HG02852 (cell line): Measurements from ENCODE around the gene SPDEF.

Source experiments
- ATAC-seq: cut with Tn5 transposase; IDR thresholded peaks from one replicate; pipeline ENCODE4 v1.9.1; 2021; ENCODE audit warnings: mild to moderate bottlenecking, moderate library complexity; ENCODE audit not compliant: unreplicated experiment

The SPDEF gene

DNA sequence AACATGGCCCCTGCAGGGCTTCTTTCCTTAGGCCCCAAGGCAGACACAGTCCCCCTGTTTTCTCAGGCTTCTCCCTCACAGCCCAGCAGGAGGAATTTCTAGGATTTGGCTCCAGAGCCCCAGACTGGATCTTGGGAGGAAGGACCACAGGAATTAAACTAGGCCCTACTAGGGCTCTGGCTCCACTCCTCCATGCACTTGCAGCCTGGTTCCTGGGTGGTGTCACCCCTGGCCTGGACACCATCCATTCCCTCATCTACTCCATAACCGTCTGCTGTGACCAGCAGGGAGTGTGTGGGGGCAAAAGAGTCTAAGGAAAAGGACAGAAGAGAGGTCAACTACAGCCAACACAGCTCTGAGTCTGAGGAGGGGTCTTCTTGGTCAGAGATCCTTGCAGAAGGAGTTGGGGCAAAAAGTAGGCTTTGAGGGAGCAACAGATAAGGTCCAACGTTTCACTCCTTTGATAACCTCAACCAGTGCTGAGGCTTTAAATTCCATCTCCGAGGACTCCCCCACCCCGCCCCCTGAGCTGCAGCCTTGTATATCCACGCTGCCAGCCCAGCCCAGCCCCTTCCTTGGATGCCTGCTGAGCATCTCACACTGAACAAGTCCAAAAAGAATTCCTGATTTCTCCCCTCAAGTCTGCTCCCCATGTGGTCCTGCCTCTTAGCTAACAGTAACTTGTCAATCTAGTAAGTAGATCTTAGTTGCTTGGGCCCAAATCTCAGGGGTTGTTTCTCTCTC lies 27.9 kb upstream of the SPDEF start:
- no peak for ATAC-seq

GRCh38 chr6:34583461-34583860 lies 27.3 kb upstream of the SPDEF start:
- ATAC-seq, result no peak

DNA sequence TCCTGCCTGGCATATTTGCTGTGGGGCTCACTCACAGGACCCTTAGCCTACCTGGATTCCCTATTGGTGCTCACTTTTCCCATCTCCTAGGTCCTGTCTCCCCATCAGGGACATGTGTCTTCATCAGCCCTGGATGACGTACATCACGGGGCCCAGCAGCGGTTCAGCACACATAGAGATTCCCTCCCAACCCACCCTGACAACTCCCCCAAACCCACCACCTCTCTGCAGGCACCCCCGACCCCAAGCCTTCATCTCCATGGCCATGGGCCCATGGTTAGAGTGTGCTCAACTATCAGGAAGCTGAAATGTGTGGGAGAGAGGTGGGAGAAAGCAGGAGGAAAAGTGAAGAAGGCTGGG lies 25.4 kb upstream of the SPDEF start:
- no peak for ATAC-seq

- ATAC-seq, result no peak
Measured at GRCh38 chr6:34580707-34581560, 24.8 kb upstream of the SPDEF start.

DNA sequence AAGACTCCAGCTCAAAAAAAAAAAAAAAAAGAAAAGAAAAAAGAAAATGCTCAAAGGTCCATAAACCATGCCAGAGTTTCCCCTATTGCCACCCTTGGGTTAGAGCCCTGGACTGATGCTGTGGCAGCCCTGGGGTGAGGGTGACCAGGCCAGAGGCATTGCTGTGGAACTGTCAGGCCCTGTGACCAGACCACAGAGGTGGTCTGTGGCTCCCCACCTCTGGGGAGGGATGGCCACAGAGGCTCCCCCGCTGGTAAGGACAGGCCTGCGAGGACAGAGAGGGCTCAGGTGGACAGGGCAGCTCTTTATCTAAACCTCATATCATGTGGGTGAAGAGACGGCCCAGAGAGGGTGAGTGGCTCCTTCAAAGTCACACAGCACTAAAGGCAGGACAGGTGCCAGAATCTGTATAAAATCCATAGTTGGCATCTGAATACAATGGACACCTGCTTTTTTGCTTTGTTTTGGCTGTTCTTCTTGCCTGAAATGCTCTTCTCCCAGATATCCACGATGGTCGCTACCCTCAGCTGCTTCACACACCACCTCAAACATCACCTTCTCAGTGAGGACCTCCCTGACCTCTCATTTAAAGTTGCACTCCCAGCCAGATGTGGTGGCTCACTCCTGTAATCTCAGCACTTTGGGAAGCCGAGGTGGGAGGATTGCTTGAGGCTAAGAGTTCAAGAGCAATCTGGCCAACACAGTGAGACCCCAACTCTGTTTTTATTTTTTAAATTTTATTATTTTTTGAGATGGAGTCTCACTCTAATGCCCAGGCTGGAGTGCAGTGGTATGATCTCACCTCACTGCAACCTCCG lies 22.5 kb upstream of the SPDEF start:
- ATAC-seq, result no peak

- no peak for ATAC-seq
Measured at GRCh38 chr6:34576286-34576955, 20.3 kb upstream of the SPDEF start.

- no peak for ATAC-seq
Measured at GRCh38 chr6:34575326-34575725, 19.2 kb upstream of the SPDEF start.

DNA sequence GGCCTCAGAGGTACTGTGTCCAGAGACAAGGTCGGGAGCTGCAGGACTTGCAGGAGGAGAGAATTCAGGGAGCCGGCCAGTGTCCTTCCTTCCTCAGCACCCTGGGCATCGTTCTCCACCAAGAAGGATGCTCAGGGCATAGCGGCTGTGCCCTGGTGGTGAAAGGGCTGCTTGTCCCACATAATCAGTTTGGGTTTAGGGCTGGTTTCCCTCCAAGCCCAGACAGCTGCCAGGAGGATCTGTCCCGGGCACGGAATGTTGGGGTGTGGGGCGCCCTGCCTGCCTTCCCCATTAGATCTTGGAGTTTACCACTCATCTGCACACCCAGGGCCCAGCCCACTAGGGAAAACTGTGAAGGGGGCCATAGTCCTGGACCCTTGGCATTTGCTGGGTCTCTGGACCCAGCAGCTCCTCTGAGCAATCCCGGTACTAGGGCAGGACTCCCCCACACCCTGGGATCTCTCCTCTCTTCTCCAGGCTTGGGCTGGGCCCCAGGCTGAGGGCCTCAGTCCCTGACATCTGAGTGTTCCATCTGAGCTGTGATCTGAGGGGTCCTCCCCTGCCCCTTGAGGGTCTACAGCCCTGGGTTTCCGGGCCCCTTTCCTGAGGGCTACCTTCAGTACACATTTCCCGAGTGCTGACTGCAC lies 18.6 kb upstream of the SPDEF start:
- ATAC-seq, result no peak

DNA sequence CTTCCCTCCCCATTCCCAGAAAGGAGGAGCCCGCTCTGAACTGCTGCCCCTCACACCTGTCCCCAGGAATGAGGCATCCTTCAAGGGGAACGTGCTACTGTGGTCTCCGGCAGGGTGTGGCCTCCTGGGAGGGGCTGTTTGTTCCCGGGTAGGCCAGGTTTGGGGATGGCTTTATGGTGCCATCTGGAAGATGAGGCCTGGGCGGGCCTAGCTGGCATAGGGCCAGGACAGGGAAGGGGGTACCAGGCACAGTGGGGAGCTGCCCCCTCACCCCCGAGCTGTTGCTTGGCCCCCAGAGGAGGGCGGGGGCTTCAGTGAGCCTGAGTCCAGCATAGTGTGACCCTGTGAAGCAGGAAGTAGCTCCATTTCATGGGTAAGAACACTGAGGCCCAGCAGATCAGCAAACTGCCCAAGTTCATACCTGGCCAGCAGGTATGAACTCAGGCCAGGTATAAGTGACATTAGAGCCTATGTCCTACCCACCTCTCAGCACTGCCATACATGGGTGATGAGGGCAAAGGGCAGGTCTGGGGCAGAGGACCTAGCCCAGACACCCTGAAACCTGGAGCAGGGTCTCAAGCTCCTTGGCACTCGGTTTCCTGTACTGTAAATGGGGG lies 17.5 kb upstream of the SPDEF start:
- ATAC-seq, result no peak

DNA sequence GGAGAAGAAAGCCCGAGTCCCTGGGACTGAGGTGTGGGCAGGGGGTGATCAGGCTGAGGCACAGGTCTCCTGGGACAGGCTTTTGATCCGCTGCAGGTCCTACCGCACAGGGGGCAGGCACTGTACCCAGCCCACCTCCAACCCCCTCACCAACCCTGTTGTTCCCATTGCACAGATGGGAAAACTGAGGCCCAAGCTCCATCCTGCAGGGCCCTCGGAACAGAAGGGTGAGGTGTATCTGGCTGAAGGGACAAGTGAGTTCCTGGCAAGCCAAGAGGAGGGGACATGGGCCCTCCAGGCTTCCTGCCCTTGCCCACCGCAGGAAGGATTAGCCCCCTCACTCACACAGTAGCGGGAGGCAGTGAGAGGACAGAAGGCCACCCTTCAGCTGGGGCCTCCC lies 16.5 kb upstream of the SPDEF start:
- no peak for ATAC-seq

DNA sequence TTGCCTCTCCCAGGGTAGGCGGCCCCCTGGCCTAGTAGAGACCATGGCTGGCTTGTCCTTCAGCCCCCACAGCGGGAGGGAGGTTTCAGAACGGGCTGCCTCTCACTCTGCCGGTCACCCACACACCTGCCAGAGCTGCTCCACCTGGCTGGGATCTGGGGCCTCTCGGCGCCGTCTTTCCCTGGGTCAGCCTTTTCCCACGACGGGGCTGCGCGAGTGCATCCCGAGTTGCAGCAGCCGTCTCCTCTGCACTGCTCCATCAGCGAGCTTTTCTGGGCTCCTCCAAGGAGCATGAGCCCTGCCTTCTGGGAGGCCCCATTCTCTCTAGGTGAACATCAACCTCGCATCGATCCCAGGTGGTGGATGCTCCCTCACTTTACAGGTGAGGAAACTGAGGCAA lies 15.9 kb upstream of the SPDEF start:
- no peak for ATAC-seq

- no peak for ATAC-seq
Measured at GRCh38 chr6:34571388-34571787, 15.3 kb upstream of the SPDEF start.

DNA sequence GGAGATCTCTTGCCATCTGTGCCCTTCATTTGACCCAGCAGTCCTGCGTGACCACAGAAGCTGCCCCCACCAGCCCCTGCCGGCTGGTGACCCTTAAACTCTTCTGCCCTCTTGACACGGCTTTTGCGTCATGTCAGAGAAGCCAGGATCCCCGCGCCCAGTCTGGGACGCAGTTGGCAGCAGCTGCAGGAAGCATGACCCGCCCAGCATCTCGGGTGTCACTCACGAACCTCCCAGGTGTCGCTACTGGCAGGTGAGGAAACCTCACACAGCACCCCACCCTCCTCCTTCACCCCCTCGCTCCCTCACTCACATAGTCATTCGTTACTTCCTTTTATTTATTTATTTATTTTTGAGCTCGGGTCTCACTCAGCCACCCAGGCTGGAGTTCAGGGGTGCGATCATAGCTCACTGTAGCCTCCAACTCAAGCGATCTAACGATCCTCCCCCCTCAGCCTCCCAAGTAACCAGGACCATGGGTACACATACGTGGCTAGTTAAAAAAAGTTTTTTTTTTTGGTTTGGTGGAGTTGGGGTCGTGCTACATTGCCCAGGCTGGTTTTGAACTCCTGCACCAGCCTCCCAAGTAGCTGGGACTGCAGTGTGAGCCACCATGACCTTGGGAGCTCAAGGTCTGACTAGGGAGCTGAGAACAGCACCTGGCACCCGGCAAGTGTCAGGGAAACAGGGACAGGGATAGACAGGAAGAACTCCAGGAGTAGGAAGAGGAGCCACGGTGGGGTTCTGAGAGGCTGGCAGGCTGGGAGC lies 14.1 kb upstream of the SPDEF start:
- no peak for ATAC-seq

DNA sequence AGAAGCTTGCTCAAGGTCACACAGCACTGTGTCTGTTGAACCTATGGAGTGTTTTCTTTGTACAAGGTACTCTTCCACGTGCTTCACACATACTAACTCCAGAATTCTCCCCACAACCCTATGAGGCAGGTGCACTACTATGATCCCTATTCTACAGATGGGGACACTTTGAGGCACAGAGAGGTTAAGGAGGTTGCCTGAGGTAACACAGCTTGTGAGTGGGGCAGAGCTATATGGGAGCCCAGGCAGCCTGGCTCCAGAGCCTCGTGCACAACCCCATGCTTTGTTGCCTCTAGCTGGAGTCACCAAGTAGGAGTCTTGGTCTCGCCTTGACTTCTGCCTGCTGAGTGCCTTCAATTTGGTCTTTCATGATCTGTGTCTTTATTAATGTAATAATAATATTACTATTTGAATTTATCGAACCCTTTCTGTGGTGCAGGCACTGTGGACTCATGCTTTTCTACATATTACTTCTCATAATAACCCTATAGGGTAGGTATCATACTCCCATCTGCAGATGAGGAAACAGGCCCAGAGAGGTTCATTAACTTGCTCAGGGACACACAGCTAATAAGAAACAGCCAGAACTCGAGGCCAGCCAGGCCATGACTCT lies 13.3 kb upstream of the SPDEF start:
- ATAC-seq, result no peak

DNA sequence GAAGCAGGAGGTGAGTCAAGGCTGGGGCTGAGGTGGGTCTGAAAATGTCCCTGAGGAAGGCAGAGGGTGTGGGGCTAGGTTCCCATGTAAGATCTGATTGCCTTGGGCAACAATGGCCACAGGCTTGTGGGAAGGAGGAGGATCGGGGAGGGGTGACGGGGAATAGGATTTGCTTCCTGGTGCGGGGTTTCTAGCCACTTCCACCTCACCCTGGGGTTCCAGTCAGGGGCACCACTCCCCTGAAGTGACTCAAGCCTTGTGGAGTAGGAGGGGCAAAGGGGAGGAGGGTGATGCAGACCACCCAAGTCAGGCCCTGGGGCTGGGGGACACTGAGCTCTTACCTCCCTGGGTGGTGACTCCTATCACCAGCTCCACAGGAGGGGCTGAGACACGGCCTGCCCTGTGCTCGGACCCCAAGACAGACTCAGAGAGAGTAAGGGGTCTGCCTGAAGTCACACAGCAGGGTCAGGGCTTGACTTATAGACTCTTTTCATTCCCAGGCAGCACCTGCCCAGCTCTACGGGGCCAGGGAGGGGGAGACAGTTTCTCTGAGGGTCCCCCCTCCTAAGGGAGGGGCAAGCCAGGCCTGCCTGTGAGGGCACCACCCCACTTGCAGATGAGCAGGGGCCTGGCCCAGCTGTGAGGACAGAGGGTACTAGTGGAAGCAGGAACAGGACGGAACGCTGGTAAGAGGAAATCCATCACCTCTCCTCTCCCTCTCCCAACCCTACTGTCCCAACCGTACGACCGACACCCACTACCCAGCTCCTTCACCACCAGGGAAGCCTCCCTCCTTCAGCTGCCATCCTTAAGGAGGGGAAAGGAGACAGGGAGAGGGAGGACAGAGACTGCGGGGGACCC lies 12.4 kb upstream of the SPDEF start:
- ATAC-seq, result no peak

DNA sequence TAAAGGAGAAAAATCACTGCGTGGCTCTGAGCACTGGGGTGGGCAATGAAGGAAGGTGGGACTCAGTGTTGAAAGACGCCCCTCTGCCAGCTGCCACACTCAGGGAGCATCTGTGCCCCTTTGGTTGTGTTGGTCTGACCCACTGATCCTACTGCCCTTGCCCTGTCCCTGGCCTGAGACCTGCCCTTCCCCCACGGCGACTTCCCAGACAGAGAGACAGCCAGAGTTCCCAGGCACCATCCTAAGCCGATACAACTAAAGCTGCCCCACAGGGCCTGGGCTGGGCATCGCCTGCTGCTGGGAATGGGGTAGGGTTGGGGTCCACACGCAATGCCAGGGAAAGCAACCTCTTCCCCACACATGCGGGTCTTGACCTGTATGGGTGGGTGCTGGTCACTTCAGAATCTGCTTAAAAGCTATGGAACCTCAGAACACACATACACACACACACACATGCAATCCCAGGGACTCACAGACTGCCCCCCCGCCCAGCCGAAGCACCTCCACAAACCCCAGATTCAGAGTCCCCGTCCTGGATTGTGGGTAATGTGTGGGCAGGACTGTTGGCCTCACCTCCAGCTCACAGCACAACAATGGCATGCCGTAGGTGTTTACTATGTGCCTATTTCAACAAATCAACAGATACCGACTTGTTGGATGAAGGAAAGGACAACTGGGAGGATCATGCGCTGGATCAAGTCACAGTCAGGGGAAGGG lies 10.9 kb upstream of the SPDEF start:
- no peak for ATAC-seq

DNA sequence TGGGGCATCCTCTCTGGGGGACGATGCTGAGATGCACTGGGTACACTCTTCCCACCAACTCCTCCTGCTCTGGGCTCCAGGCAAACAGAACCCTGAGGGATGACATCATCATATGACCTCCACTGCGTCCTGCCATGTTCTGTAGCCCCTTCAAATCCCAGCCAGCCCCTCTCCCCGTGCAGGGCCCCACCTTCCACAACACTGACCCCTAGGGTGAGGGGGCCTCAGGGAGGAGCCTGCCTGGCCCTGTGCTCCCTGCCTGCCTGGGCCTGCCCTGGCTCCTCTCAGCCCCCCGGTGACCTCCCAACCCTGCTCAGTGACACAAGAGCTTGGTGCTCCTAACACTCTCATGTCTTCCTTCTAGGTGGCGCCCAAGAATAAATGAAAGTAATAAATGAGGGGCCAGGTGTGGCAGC lies 9.6 kb upstream of the SPDEF start:
- no peak for ATAC-seq
